Effector memory CD8-positive, alpha-beta T cell (primary cell): ENCODE measurements around the gene SMARCC2.

Experiments used
- ATAC-seq: fragments of 150-1000 bp; cut with Tn5 transposase; replicated peaks from 2 replicates; pipeline ENCODE4 v1.10.0; 2021; ENCODE audit warnings: mild to moderate bottlenecking, moderate library complexity
- DNase-seq, 3 experiments: peaks; one replicate each; pipeline ENCODE4 v3.0.0; 2021
- H3K27ac Mint-ChIP-seq, 2 donors: one replicate each; pipeline ENCODE4 v1.8.0; 2022; ENCODE audit warnings: mild to moderate bottlenecking in 2 of 2, mixed read lengths in 2 of 2, moderate library complexity in 2 of 2
- H3K27me3 Mint-ChIP-seq, 2 donors: one replicate each; pipeline ENCODE4 v1.8.0; 2022; ENCODE audit warnings: mixed read lengths in 2 of 2
- H3K36me3 Mint-ChIP-seq: one replicate; pipeline ENCODE4 v1.8.0; 2022; ENCODE audit warnings: mild to moderate bottlenecking, moderate library complexity, mixed read lengths; ENCODE audit not compliant: insufficient read depth
- H3K4me1 Mint-ChIP-seq, 2 donors: one replicate each; pipeline ENCODE4 v1.8.0; 2022; ENCODE audit warnings: low read depth in 2 of 2, mixed read lengths in 2 of 2
- H3K4me3 Mint-ChIP-seq, 2 donors: one replicate each; pipeline ENCODE4 v1.8.0; 2022; ENCODE audit warnings: mild to moderate bottlenecking in 2 of 2, mixed read lengths in 2 of 2, moderate library complexity in 2 of 2
- H3K9me3 Mint-ChIP-seq, 2 donors: one replicate each; pipeline ENCODE4 v1.8.0; 2022; ENCODE audit warnings: mixed read lengths in 2 of 2

SMARCC2 gene

GRCh38 chr12:56114084-56114483 lies 75.2 kb downstream of the SMARCC2 start:
- DNase-seq (no peak), ATAC-seq (no peak)
- H3K9me3 Mint-ChIP-seq: no peaks in the 10 kb centered on the region
- H3K4me1 Mint-ChIP-seq: peaks cover 18 to 27% of the 10 kb centered on the region in 2 donors
- H3K4me3 Mint-ChIP-seq: no peak overlapping the region
- peaks cover 82% of the 10 kb centered on the region for H3K36me3 Mint-ChIP-seq
- H3K27ac Mint-ChIP-seq: no peak overlapping the region
- no peaks in the 10 kb centered on the region for H3K27me3 Mint-ChIP-seq
